G401.6 (cell line): ENCODE results near the gene TRIO.
"Not testable (repeated sequence)": the region's sequence is repeated elsewhere in the genome, so short reads cannot be mapped to it uniquely, and the experiment has no call there.

Experiments
- FAIRE-seq: peaks from 2 replicates; lab custom pipeline; 2012; peaks lifted over from hg19 to GRCh38; lab: Jason Lieb, UNC

The TRIO gene

DNA sequence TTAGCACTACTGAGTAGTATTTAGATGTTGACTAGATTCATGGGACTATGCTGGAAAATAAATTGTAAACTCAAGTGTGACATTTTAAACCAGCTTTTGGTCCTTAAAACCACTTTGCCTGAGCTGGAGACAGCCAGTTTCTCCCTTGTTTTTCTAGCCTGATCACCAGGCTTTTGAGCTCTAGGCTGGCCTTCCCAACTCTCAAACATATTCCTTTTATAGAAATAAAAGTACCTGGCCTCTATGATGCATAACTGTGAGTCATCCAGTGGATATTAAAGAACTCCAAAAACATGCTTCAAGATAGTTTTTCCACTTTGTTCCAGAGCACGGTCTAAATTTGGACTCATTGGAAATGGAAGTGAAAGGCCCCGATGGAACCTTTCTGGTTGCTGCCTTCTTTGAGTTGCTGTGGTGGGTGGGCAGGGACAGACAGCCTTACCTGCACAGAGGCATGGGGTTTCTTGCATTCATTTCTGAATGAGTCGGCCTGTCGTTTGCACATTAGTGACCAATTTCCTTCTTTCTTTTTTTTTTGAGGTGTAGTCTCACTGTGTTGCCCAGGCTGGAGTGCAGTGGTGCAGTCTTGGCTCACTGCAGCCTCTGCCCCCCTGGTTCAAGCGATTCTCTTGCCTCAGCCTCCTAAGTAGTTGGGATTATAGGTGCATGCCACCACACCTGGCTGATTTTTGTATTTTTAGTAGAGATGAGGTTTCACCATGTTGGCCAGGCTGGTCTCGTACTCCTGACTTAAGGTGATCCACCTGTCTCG, 43.1 kb downstream of the TRIO start:
- FAIRE-seq, result no peak

- FAIRE-seq, result no peak
Observed at GRCh38 chr5:14187157-14187556, 44.0 kb downstream of the TRIO start.

DNA sequence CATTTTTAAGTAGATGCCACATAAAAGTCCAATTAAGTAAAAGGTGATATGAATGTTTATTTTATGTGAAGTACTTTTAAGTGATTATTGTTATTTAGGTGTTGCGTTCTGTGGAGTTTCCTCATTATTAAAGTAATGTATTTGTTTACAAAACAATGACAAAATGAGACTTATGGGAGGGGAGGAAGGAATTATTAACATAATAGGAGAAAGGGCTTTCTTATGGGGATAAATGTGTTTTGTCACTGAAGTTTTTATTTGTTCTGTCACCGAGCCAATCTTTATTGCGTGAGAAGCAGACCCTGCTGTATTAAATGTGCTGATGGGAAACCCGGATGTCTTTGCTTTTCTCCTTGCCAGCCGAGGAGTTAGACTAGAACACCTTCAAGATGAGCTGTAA, 44.5 kb downstream of the TRIO start:
- FAIRE-seq, result no peak

- FAIRE-seq, result no peak
Observed at GRCh38 chr5:14188778-14189177, 45.6 kb downstream of the TRIO start.

GRCh38 chr5:14189680-14190079, 46.5 kb downstream of the TRIO start:
- FAIRE-seq, result no peak

DNA sequence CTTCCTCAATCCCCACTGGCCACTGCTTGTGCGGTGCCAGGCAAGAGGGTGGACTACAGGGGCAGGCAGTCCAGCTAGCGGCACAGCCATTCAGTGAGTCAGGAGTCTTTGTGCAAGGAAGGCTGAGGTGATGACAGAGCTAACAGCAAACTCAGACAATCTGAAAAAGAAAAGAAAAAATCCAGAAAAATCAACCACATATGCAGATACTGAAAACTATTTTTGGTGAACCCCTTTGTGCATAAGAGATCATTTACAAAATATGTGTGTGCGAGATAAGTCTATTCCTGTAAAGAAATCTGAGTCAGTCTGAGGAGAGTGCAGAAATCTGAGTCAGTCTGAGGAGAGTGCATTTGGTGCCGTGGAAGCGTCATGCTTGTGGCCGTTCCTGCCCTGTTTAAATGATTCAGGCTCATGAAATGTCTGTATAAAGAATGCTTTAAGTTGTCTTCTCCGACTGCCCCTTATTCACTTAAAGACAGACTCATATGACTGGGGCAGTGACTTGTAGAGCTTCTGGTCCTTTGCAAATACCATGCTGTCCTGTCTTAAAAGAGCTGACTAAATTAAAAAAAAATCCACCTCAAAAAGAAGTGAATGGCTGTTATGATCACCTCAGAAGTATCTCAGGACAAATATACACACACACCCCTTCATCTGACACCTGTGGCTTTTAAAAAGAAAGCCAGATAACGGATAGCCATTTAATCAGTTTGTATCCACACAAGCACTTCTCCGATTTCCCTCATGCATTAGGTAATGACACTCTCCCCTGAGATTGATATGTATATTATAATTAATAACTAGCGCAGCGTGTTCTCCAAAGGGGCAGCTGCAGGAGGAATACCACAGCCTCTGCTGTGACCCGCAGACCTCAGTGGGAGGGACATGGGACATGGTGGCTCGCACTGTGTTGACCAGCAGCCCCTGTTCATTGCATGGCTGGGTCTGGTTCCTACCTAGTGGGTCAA, 47.3 kb downstream of the TRIO start:
- peak; percentile 63 for FAIRE-seq

- FAIRE-seq, result no peak
Observed at GRCh38 chr5:14191325-14191724, 48.2 kb downstream of the TRIO start.

DNA sequence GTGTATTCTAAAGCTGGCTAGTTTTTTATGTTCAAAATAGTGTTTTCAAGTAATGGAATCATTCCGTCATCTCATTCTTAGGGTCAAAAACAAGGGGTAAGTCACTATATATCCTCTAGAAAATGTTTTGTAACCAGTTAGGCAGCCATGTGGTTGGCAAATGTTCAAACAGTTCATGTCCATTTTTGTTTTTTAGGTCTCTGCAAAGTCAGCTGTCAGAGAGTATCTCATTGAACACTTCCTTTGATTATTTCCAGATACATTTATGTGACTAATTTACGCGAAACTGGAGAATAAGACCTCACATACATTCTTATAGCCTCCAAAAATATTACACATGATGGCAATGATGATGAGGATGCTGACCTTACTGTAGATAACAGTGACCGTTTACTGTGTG, 50.4 kb downstream of the TRIO start:
- no peak for FAIRE-seq

GRCh38 chr5:14195588-14195987, 52.4 kb downstream of the TRIO start:
- no peak for FAIRE-seq

DNA sequence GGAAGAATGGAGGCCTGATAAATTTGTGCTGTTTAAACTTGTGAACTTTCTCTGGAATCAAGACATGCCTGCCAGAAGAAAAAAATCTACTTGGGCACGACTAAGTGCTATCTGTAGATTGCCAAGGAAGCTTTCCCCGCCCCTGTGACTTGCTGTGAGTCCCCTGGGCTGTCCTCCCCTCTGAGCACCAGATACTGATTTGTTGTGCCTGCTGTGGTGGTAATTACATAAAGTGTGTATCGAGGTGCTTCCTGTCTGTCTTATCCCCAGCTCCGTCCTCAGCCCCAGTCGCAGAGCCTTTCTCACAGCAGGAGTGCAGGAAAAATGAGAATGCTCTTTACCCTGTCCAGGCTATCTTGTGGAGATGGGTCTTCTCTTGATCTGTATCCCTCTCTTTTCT, 53.9 kb downstream of the TRIO start:
- FAIRE-seq, result no peak

DNA sequence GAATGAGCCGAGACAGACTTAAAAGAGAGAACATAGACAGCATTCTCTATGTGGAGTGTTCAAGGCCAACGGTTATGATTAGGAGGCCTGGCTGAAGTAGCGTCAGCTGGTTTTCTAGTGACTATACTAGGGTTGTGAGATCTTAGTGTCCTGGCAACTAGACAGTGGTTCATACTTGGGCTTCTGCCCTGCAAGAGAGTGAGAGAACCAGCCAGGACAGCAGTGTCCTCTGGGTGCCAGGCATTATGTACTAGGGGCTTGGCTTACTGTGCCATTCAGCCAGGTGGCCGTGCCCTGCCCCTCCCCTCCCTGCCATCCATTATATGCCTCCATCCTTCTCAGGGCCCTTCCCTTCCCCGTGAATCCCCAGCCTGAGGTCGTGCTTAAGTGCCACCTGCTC, 56.8 kb downstream of the TRIO start:
- no peak for FAIRE-seq

DNA sequence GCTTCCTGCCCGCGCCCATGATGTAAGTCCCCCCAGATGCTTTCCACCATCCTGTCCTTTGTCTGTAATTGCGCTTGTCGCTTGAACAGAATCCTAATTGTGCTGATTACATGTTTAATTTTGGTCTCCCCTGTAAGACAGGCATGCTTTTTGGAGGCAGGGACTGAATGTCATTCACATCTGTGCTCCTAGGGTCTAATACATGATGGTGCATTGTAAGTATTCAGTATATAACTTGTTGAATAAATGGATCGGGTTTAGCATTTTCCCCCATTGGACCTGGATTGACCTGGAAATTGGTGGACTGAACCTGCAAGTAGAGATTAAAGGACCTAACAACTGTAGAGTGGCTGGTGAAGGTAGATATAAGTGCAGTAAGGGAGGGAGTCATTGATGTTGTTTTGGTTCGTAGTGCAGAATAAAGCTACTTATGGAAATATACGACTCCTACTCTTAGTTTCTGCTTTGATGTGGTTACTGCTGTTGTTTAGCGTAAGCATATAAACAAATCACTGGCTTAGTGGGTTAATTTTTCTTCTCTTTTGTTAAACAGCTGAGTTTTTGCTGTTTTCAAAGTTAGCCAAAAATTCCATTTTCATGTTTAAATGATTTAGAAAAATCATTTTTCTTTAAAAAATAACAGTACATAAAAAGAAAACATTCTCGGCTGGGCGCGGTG, 57.3 kb downstream of the TRIO start:
- no peak for FAIRE-seq

DNA sequence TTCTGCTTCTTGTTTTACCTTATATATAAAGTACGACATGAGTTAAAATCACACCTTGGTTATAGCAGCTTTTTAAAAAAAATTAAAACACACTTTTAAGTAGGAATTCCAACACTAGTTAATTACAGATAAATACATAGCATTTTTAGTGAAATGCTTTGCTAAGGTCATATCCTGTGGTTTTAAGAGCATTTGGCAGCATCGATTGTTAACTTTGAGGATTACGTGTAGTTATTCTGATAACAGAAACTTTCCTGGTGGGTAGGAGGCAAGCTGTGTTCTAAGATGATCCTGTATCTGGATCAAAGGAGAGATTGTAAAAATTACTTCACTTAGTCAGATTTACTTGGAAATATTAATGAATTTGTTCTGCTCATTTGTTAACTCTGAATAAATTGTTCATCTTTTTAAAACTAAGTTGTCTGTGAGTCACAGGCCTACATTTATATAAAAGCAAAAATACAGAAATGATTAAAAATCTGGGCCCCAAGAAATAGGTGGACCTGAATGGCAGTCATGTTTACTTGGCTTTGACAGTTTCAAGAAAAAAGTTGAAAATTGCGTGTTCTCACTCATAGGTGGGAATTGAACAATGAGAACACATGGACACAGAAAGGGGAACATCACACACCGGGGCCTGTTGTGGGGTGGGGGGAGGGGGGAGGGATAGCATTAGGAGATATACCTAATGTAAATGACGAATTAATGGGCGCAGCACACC, 58.3 kb downstream of the TRIO start:
- no peak for FAIRE-seq

- no peak for FAIRE-seq
Observed at GRCh38 chr5:14202462-14202861, 59.3 kb downstream of the TRIO start.

DNA sequence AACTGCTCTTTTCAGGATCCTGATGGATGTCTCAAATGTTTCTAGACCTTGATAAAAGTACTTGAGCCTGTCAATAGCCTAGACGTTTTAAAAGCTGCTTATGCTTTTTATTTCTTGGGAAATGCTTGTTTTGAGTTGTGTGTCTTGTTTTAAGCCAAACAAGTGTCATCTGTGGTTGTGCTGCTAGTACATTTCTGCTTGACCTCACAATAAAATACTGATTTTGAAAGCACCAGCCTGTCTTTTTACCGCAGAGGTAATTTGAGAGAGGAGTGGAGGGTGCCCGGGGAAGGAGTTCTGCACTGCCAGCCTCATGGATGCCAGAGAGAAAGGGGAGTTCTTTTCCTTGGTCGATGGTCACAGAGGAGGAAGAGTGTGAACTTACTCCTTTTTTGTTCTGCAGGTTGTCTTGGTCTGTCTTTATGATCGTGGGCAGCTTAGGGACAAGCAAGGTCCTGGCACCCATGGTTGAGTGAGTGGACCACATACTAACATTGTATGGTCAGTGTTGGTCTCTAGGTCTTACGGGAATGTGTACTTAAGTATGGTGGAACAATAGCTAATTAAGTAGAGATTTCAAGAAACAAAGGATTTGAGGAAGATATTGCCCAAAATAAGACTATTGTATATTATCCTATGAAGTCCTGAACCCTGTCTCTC, 61.0 kb downstream of the TRIO start:
- FAIRE-seq, result no peak

DNA sequence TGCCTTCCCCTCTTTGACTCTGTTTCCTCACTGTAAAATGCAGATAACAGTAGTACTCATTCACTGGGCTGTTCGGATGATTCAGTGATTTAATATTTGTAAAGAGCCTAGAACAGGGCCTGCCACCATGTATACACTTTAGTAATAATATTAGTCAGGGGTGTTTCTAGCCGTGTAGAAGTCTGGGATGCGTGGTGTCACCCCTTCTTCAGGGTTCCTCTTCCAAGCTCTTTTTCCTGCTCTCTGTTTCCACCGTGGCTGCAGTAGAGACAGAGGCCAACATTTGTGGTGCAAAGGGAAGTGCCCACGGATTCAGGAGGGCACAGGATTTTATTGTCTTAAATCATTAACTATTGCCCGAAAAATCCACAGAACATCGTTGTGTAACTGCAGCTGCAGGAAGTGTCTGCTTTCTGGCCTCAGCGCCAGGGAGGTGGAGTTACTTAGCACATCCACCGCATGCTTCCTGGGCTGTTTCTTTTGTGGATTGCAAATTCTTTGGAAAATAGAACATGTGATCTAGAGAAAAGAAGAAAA, 61.7 kb downstream of the TRIO start:
- no peak for FAIRE-seq

- no peak for FAIRE-seq
Observed at GRCh38 chr5:14206028-14206725, 63.0 kb downstream of the TRIO start.

DNA sequence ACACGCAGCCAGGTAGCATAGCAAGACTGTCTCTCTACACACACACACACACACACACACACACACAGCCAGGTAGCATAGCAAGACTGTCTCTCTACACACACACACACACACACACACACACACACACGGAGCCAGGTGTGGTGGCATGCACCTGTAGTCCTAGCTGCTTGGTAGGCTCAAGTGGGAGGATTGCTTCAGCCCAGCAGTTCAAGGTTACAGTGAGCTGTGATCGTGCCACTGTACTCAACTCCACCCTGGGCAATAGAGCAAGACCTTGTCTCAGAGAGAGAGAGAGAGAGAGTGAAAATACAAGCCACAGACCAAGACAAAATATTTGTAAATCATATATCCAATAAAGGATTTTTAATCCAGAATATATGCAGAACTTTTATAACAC, 64.3 kb downstream of the TRIO start:
- not testable (repeated sequence) for FAIRE-seq

DNA sequence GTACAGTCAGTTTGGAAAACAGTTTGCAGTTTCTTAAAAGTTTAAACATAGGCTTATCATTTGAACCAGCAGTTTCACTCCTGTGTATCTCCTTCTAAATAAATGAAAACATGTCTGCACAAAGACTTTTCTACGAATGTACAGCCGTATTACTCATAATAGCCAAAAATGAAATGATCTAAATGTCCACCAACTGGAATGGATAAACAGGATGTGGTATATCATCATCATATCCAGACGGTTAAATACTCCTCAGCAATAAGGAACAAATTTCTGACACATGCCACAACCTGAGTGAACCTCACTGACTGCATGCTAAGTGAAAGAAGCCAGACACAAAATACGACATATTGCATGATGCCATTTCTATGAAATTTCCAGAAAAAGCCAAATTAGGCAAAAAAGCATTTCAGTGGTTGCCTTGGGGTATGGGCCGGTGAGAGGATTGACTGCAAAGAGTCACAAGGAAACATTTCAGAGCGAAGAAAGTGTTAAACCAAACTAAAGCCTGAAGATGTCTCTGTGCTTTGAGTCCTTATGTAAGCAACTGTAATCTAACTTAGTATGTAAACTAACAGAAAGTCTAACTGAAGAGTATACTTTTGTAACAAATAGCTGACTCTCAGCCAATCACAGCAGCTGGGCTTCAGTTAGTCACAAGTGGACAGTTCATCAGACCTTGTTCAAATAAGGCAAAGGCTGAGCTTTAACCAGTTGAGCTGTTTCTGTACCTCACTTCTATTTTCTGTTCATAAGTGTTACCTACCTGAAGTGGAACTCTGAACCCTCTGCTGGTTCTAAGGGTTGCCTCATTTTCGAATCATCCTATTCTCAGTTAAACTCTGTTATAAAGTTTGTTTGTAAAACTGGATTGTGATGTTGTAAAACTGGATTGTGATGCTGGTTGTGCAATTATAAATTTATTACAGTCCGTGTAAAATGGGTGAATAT, 65.2 kb downstream of the TRIO start:
- FAIRE-seq, result no peak
